GM12892 (cell line): ENCODE results near the gene ACTR10.

Experiments used
- POLR2A ChIP-seq: IDR thresholded peaks from 2 replicates; pipeline ENCODE4 v1.6.1; 2011; ENCODE audit warnings: low read depth, low read length, control low read depth
- POLR2AphosphoS5 ChIP-seq: IDR thresholded peaks from 2 replicates; pipeline ENCODE4 v1.6.1; 2011; ENCODE audit warnings: low read depth, low read length, control low read depth
- TAF1 ChIP-seq: IDR thresholded peaks from 2 replicates; pipeline ENCODE4 v1.6.1; 2011; ENCODE audit warnings: low read depth, mild to moderate bottlenecking, control low read depth, low read length, borderline replicate concordance

GRCh38 chr14:58167891-58168290 lies 32.1 kb upstream of the ACTR10 start:
- TF ChIP-seq TAF1 (no peak), POLR2AphosphoS5 (no peak), POLR2A (no peak)
